ENCODE results near the gene LRRN2. TPM values are rescaled to one million over a fixed set of nuclear protein-coding genes. Genes with fewer than 3 reads are reported as not detected.

The LRRN2 gene
- total RNA-seq, 2 experiments from 2014 or later: not detected

DNA sequence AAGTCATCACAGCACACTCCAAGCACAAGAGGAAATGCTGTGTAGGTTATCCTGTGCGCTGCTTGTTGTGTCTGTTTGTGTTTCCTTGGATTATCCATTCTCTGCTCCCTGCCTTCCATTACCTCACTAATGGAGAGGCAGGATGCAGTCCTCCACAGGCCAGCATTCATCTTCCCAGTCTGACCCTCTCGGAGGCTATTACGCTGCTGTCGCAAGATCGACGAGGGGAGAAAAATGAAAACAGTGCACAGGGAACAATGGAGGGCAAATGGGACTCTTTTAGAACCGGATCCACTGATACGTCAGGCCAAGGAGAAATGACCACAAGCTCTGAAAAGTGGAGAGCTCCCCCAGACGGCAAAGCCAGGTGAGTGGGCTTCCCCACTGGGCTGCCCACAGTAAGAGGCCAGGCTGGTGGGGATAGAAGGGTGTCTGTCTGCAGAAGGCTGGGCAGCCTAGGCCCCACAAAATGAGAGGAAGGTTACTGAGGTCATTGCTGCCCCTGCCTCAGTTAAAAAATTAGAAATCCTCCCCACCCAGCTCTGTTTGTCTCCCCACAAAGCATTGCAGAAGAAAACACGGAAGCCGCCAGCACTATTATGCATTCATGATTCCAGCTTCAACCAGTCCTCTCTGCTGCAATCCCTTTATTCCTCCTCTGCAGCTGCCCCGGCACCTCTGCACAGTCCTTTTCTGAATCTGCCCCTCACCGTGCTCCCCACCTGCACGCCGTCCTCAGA lies 21.7 kb downstream of the LRRN2 start:
- H3K27me3 Mint-ChIP-seq: no peaks in the 10 kb centered on the region
- H3K4me3 Mint-ChIP-seq: no peak overlapping the region
- no peaks in the 10 kb centered on the region for H3K9me3 Mint-ChIP-seq
- TF ChIP-seq, protein P1, sequence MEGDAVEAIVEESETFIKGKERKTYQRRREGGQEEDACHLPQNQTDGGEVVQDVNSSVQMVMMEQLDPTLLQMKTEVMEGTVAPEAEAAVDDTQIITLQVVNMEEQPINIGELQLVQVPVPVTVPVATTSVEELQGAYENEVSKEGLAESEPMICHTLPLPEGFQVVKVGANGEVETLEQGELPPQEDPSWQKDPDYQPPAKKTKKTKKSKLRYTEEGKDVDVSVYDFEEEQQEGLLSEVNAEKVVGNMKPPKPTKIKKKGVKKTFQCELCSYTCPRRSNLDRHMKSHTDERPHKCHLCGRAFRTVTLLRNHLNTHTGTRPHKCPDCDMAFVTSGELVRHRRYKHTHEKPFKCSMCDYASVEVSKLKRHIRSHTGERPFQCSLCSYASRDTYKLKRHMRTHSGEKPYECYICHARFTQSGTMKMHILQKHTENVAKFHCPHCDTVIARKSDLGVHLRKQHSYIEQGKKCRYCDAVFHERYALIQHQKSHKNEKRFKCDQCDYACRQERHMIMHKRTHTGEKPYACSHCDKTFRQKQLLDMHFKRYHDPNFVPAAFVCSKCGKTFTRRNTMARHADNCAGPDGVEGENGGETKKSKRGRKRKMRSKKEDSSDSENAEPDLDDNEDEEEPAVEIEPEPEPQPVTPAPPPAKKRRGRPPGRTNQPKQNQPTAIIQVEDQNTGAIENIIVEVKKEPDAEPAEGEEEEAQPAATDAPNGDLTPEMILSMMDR (IDR thresholded peaks at IDR 0.05): no peak
- H3K4me1 ChIP-seq (ENCODE audit: insufficient read depth, low read length): no peaks in the 10 kb centered on the region
- no peaks in the 10 kb centered on the region for H3K9me3 ChIP-seq (ENCODE audit: control insufficient read depth in 1 of 2, insufficient read depth in 1 of 2, low read length in 2 of 2)
- H3K27ac Mint-ChIP-seq: no peak overlapping the region
- ChIA-PET CTCF (no interaction called here), POLR2A (no interaction called here)
- no peaks in the 10 kb centered on the region for H3K4me1 Mint-ChIP-seq (ENCODE audit: low read depth)
- no peak overlapping the region for H3K27ac ChIP-seq (ENCODE audit: low read depth in 1 of 2, low read length in 2 of 2)
- no peaks in the 10 kb centered on the region for H3K36me3 ChIP-seq (ENCODE audit: insufficient read depth, low read length)
- no peaks in the 10 kb centered on the region for H3K36me3 Mint-ChIP-seq (ENCODE audit: low read depth)
- ATAC-seq (ENCODE audit: poor library complexity) (no peak), DNase-seq (no peak)
- no peak overlapping the region for H3K4me3 ChIP-seq (ENCODE audit: low read length)
- intact Hi-C loops (cut with DNase I, micrococcal nuclease): no loop called here
- no peaks in the 10 kb centered on the region for H3K27me3 ChIP-seq (ENCODE audit: control insufficient read depth in 1 of 2, insufficient read depth in 2 of 2, low read length in 2 of 2)

DNA sequence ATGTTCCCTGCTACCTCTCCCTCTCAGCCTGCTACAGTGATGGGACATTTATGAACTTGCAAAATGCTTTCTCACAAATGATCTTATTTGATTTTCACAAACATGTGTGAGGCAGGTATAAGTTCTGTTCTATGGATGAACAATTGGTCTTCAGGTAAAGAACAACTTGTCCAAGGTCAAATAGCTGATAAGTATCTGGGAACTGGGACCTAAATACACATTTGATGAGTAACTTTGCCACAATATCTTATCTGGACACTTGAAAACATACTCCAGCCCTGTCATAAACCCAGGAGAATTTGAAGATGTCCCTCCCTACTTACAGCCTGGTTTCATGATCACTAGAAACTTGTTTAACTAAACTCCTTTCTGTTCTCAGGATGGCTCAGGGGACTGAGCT lies 23.0 kb downstream of the LRRN2 start:
- no peak overlapping the region for H3K4me3 Mint-ChIP-seq
- H3K27me3 Mint-ChIP-seq: no peaks in the 10 kb centered on the region
- no peaks in the 10 kb centered on the region for H3K4me1 Mint-ChIP-seq (ENCODE audit: low read depth)
- H3K27ac ChIP-seq (ENCODE audit: low read depth in 1 of 2, low read length in 2 of 2): no peak overlapping the region
- ChIA-PET POLR2A (no interaction called here), CTCF (no interaction called here)
- H3K9me3 ChIP-seq (ENCODE audit: control insufficient read depth in 1 of 2, insufficient read depth in 1 of 2, low read length in 2 of 2): no peaks in the 10 kb centered on the region
- no peak for ATAC-seq (ENCODE audit: poor library complexity)
- H3K27me3 ChIP-seq (ENCODE audit: control insufficient read depth in 1 of 2, insufficient read depth in 2 of 2, low read length in 2 of 2): no peaks in the 10 kb centered on the region
- TF ChIP-seq, protein P1 (IDR thresholded peaks at IDR 0.05): no peak
- no peak for DNase-seq
- H3K9me3 Mint-ChIP-seq: no peaks in the 10 kb centered on the region
- no peaks in the 10 kb centered on the region for H3K4me1 ChIP-seq (ENCODE audit: insufficient read depth, low read length)
- H3K27ac Mint-ChIP-seq: no peak overlapping the region
- no peaks in the 10 kb centered on the region for H3K36me3 Mint-ChIP-seq (ENCODE audit: low read depth)
- H3K4me3 ChIP-seq (ENCODE audit: low read length): no peak overlapping the region
- intact Hi-C loops (cut with DNase I, micrococcal nuclease): no loop called here
- H3K36me3 ChIP-seq (ENCODE audit: insufficient read depth, low read length): no peaks in the 10 kb centered on the region

DNA sequence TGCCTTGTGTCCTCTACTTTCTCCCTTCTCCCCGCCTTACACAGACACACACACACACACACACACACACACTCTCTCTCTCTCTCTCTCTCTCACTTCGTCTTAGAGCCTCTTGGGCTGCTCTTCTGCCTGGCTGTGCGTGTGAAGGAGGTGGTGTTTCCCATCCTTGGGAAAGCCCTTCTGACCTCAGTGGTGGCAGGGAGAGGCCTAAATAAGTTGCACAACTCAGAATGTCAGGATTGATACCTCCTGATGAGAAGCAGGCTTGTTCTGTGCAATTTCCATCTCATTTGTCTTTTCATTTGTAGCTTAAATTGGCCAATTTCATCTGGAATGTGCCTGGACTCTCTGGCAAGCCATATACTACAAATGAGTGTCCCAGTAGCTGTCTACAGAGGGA lies 25.0 kb downstream of the LRRN2 start:
- Histone ChIP-seq H3K4me3 (ENCODE audit: low read length) (no peak overlapping the region), H3K27ac (ENCODE audit: low read depth in 1 of 2, low read length in 2 of 2) (no peak overlapping the region), H3K4me1 (ENCODE audit: insufficient read depth, low read length) (no peaks in the 10 kb centered on the region), H3K27me3 (ENCODE audit: control insufficient read depth in 1 of 2, insufficient read depth in 2 of 2, low read length in 2 of 2) (no peaks in the 10 kb centered on the region), H3K36me3 (ENCODE audit: insufficient read depth, low read length) (no peaks in the 10 kb centered on the region), H3K9me3 (ENCODE audit: control insufficient read depth in 1 of 2, insufficient read depth in 1 of 2, low read length in 2 of 2) (no peaks in the 10 kb centered on the region)
- intact Hi-C loops (cut with DNase I, micrococcal nuclease): no loop called here
- H3K4me3 Mint-ChIP-seq: no peak overlapping the region
- DNase-seq: no peak
- H3K27me3 Mint-ChIP-seq: no peaks in the 10 kb centered on the region
- TF ChIP-seq, protein P1 (IDR thresholded peaks at IDR 0.05): no peak
- H3K4me1 Mint-ChIP-seq (ENCODE audit: low read depth): no peaks in the 10 kb centered on the region
- CTCF ChIA-PET: no interaction called here
- H3K9me3 Mint-ChIP-seq: no peaks in the 10 kb centered on the region
- no peak for ATAC-seq (ENCODE audit: poor library complexity)
- POLR2A ChIA-PET: no interaction called here
- H3K36me3 Mint-ChIP-seq (ENCODE audit: low read depth): no peaks in the 10 kb centered on the region
- no peak overlapping the region for H3K27ac Mint-ChIP-seq
